IPS DF 6.9 (cell line): ENCODE measurements around the gene BMP2K.

Experiments
- DNase-seq: peaks from one replicate; pipeline ENCODE4 v3.0.0-alpha.2; 2013; ENCODE audit warnings: low read depth, low spot score
- H3K27ac ChIP-seq: one replicate; pipeline ENCODE4 v1.5.1; 2013; ENCODE audit warnings: low read length, control low read depth
- H3K27me3 ChIP-seq: 2 replicates; pipeline ENCODE4 v1.6.1; 2013; ENCODE audit warnings: mild to moderate bottlenecking, low read length; ENCODE audit not compliant: control insufficient read depth, insufficient read depth
- H3K36me3 ChIP-seq: 2 replicates; pipeline ENCODE4 v1.6.1; 2013; ENCODE audit warnings: low read length; ENCODE audit not compliant: control insufficient read depth, insufficient read depth
- H3K4me1 ChIP-seq: 2 replicates; pipeline ENCODE4 v1.6.1; 2013; ENCODE audit warnings: low read length; ENCODE audit not compliant: control insufficient read depth, insufficient read depth
- H3K4me3 ChIP-seq: 2 replicates; pipeline ENCODE4 v1.5.1; 2013; ENCODE audit warnings: mild to moderate bottlenecking, low read length
- H3K9me3 ChIP-seq: 2 replicates; pipeline ENCODE4 v1.6.1; 2013; ENCODE audit warnings: low read length, inconsistent platforms; ENCODE audit not compliant: control insufficient read depth, insufficient read depth
- WGBS: extraction: QIAGEN DNeasy Blood & Tissue Kit; methylation state at CpG from one replicate; pipeline ENCODE4 v1.1.7; 2013; ENCODE audit warnings: mixed read lengths, missing lambda C conversion rate; ENCODE audit not compliant: insufficient read length, insufficient coverage; 5-methylcytosine and 5-hydroxymethylcytosine counted together

BMP2K gene

DNA sequence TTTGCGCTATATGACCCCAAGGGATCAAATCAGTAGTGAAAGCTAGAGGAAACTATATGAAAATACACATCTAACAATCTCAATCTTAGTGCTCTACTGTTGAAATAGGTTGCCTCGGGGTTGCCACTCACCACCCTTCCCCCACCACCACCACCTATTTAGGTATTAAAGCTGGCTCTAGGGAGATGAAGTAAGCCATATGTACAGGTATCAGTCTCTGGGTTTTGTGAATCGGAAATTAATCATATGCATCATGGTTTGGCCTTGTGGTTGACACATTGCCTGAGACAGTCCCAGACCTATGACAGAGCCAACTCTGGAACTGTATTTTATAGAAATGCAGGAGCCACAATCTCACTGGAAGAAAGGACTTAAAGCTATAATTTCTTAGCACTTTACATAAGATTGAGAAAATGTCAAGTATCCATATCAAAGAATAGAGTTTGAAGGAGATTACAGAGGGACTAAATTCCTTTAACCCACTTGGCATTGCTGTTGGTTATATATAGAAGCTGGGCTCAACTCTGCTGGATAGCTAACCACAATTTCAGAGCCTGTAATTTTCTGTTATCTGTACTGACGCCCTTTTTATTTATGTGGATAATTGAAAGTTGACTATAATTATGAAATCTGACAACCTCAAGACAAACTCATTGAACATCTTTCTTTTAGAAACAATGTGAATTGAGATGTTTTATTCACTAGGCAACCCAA is 26.7 kb upstream of the BMP2K start:
- no peaks in the 10 kb centered on the region for H3K36me3 ChIP-seq
- no peaks in the 10 kb centered on the region for H3K27me3 ChIP-seq
- H3K27ac ChIP-seq, result no peak overlapping the region
- DNase-seq, result no peak
- no peaks in the 10 kb centered on the region for H3K9me3 ChIP-seq
- H3K4me3 ChIP-seq, result no peak overlapping the region
- H3K4me1 ChIP-seq, result no peaks in the 10 kb centered on the region
- WGBS, result no CpG with 5 or more reads among the region's 4 CpGs

- no peaks in the 10 kb centered on the region for H3K9me3 ChIP-seq
- no peaks in the 10 kb centered on the region for H3K4me1 ChIP-seq
- H3K36me3 ChIP-seq, result no peaks in the 10 kb centered on the region
- no peak overlapping the region for H3K27ac ChIP-seq
- WGBS, result no CpG with 5 or more reads among the region's 2 CpGs
- H3K27me3 ChIP-seq, result no peaks in the 10 kb centered on the region
- H3K4me3 ChIP-seq, result no peak overlapping the region
- DNase-seq, result no peak
These were observed 26.0 kb upstream of the BMP2K start for GRCh38 chr4:78749972-78750727.

GRCh38 chr4:78753091-78753490 is 23.1 kb upstream of the BMP2K start:
- H3K9me3 ChIP-seq, result no peaks in the 10 kb centered on the region
- no peak overlapping the region for H3K27ac ChIP-seq
- no peak overlapping the region for H3K4me3 ChIP-seq
- H3K36me3 ChIP-seq, result no peaks in the 10 kb centered on the region
- H3K4me1 ChIP-seq, result no peaks in the 10 kb centered on the region
- H3K27me3 ChIP-seq, result no peaks in the 10 kb centered on the region
- no CpG with 5 or more reads among the region's 2 CpGs for WGBS
- DNase-seq, result no peak

GRCh38 chr4:78754872-78755271 is 21.3 kb upstream of the BMP2K start:
- no peak overlapping the region for H3K27ac ChIP-seq
- no peaks in the 10 kb centered on the region for H3K9me3 ChIP-seq
- no peaks in the 10 kb centered on the region for H3K36me3 ChIP-seq
- DNase-seq, result no peak
- WGBS, result no CpG with 5 or more reads among the region's 3 CpGs
- H3K4me1 ChIP-seq, result no peaks in the 10 kb centered on the region
- H3K4me3 ChIP-seq, result no peak overlapping the region
- H3K27me3 ChIP-seq, result no peaks in the 10 kb centered on the region

GRCh38 chr4:78756137-78756536 is 20.0 kb upstream of the BMP2K start:
- Histone ChIP-seq H3K36me3 (no peaks in the 10 kb centered on the region), H3K4me1 (no peaks in the 10 kb centered on the region), H3K9me3 (no peaks in the 10 kb centered on the region), H3K4me3 (no peak overlapping the region), H3K27me3 (no peaks in the 10 kb centered on the region), H3K27ac (no peak overlapping the region)
- WGBS, result no CpG with 5 or more reads among the region's 3 CpGs
- DNase-seq, result no peak

GRCh38 chr4:78756776-78757175 is 19.4 kb upstream of the BMP2K start:
- no peaks in the 10 kb centered on the region for H3K9me3 ChIP-seq

DNA sequence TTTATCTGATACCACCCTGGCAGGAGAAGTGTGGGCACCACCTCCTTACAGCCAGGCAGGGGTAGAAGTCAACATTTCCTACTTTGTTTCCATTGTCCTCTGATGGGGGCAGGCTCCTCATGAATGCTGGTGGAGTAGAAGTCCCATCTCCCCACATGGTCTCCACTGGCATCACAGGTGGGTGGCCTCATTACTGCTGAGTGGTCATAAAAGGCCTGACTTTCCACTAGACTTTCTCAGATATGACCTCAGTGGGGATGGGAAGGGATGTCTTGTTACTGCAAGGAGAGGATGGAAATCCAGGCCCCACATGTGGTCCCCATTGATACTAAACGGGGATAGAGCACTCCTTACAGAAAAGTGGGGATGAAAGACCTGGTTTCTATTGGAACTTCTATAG is 18.6 kb upstream of the BMP2K start:
- no peaks in the 10 kb centered on the region for H3K36me3 ChIP-seq
- no peak overlapping the region for H3K4me3 ChIP-seq
- no peaks in the 10 kb centered on the region for H3K27me3 ChIP-seq
- no peak for DNase-seq
- no peaks in the 10 kb centered on the region for H3K4me1 ChIP-seq
- H3K27ac ChIP-seq, result no peak overlapping the region
- H3K9me3 ChIP-seq, result no peaks in the 10 kb centered on the region
- WGBS, result no CpG with 5 or more reads among the region's 1 CpG

More at GRCh38 chr4:78756776-78757175, 19.4 kb upstream of the BMP2K start:
- H3K4me1 ChIP-seq, result no peaks in the 10 kb centered on the region
- no peak overlapping the region for H3K4me3 ChIP-seq
- DNase-seq, result no peak
- H3K27ac ChIP-seq, result no peak overlapping the region
- H3K27me3 ChIP-seq, result no peaks in the 10 kb centered on the region
- WGBS, result no CpG with 5 or more reads among the region's 1 CpG
- H3K36me3 ChIP-seq, result no peaks in the 10 kb centered on the region

DNA sequence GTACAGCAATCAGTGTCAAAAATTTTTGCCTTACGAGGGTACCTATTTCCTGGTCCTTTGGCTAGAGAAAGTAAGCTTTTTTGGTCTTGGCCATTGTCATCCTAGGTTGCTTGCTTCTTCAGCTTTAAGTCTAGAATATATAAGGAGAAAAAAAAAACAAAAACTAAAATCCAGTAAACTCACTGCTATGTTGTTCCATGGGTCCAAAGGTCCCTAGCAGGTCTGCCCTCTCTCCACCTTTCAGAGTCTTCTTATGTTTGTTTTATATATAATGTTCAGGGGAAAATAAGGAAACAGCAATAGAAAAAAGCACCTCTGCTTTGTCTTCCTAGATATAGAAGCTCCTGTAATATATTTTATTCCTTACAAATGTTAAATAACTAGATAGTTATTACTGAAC is 18.1 kb upstream of the BMP2K start:
- Histone ChIP-seq H3K27me3 (no peaks in the 10 kb centered on the region), H3K36me3 (no peaks in the 10 kb centered on the region), H3K4me1 (no peaks in the 10 kb centered on the region), H3K4me3 (no peak overlapping the region), H3K9me3 (no peaks in the 10 kb centered on the region), H3K27ac (no peak overlapping the region)
- no peak for DNase-seq
- no CpG with 5 or more reads among the region's 1 CpG for WGBS

GRCh38 chr4:78762529-78762928 is 13.6 kb upstream of the BMP2K start:
- Histone ChIP-seq H3K27me3 (no peaks in the 10 kb centered on the region), H3K9me3 (no peaks in the 10 kb centered on the region), H3K36me3 (no peaks in the 10 kb centered on the region), H3K27ac (no peak overlapping the region), H3K4me1 (no peaks in the 10 kb centered on the region), H3K4me3 (no peak overlapping the region)
- no CpG with 5 or more reads among the region's 2 CpGs for WGBS
- DNase-seq, result no peak

DNA sequence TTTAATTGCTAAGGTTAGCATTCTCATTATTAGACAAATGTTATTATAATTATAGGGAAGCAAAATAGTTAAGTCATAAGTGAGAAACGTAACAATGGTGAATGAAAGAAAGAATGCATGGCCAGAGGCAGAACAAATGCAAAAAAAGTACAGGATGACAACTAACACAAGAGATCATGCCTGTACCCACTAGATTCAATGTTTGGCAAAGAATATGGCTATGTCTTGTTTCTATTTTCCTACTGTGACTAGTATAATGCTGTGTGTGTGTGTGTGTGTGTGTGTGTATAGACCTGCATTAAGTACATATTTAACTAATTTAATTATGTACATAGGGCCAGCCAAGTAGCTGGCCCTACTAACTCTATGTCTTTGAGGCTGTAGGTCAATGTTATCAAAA is 12.9 kb upstream of the BMP2K start:
- H3K4me3 ChIP-seq, result no peak overlapping the region
- no CpG with 5 or more reads among the region's 1 CpG for WGBS
- H3K27ac ChIP-seq, result no peak overlapping the region
- no peaks in the 10 kb centered on the region for H3K9me3 ChIP-seq
- H3K27me3 ChIP-seq, result no peaks in the 10 kb centered on the region
- DNase-seq, result no peak
- no peaks in the 10 kb centered on the region for H3K36me3 ChIP-seq
- H3K4me1 ChIP-seq, result no peaks in the 10 kb centered on the region
